K562 (cell line): ENCODE measurements around the gene MINDY3. TPM values are rescaled to one million over a fixed set of nuclear protein-coding genes. Genes with fewer than 3 reads are reported as not detected.

ENCODE experiments used
- CTBP1 ChIP-seq: fragments of 450-650 bp; IDR thresholded peaks from 2 replicates; pipeline ENCODE4 v1.6.1; 2016; ENCODE audit warnings: borderline replicate concordance
- ETV6 ChIP-seq, 3 experiments: fragments of 150-350 bp in 1 of 3; sonication (generic) in 1 of 3; formaldehyde crosslinking in 1 of 3; IDR thresholded peaks; 2 replicates each; pipeline versions ENCODE4 v1.6.1 to v1.8.0; 2014 to 2022; ENCODE audit warnings: borderline replicate concordance in 2 of 3, low read depth in 2 of 3, antibody characterized with exemption in 1 of 3, low read length in 1 of 3, mild to moderate bottlenecking in 1 of 3, missing genetic modification reagents in 1 of 3
- FOXJ2 ChIP-seq: fragments of 200-800 bp; sonication (Bioruptor generic); IDR thresholded peaks from 2 replicates; pipeline ENCODE4 v1.6.1; 2016; ENCODE audit warnings: missing genetic modification characterization, missing compliant biosample characterization
- JUND ChIP-seq, 2 experiments: IDR thresholded peaks; 2 replicates in 1 of 2; 3 replicates in 1 of 2; pipeline ENCODE4 v1.6.1; 2011; ENCODE audit warnings: borderline replicate concordance in 2 of 2, low read depth in 2 of 2, low read length in 2 of 2, improper control_type of control experiment in 1 of 2, missing biosample characterization in 1 of 2, missing genetic modification characterization in 1 of 2, missing genetic modification reagents in 1 of 2
- LEF1 ChIP-seq: fragments of 450-650 bp; IDR thresholded peaks from 2 replicates; pipeline ENCODE4 v1.6.1; 2016; ENCODE audit warnings: mild to moderate bottlenecking
- NFIC ChIP-seq: fragments of 450-650 bp; IDR thresholded peaks from 2 replicates; pipeline ENCODE4 v1.6.1; 2017; ENCODE audit warnings: mild to moderate bottlenecking, inconsistent platforms
- PML ChIP-seq: IDR thresholded peaks from 2 replicates; pipeline ENCODE4 v1.6.1; 2012; ENCODE audit warnings: low read length, inconsistent platforms
- POLR2H ChIP-seq: IDR thresholded peaks from 2 replicates; pipeline ENCODE4 v1.6.1; 2016; ENCODE audit warnings: missing genetic modification characterization, low read depth, mild to moderate bottlenecking, control low read depth, missing compliant biosample characterization, moderate library complexity
- SMARCA4 ChIP-seq: fragments of 450-650 bp; IDR thresholded peaks from 2 replicates; pipeline ENCODE4 v1.6.1; 2016
- SMARCE1 ChIP-seq: fragments of 450-650 bp; IDR thresholded peaks from 2 replicates; pipeline ENCODE4 v1.7.1; 2016; ENCODE audit warnings: mild to moderate bottlenecking
- ZBTB26 ChIP-seq: fragments of 450-650 bp; formaldehyde crosslinking; IDR thresholded peaks from 2 replicates; pipeline ENCODE4 v1.4.0; 2022; ENCODE audit warnings: missing genetic modification characterization
- polyA plus RNA-seq, 8 experiments: library from polyadenylated mRNA; depleted of rRNA in 4 of 8; stranded (reverse) in 5 of 8; unstranded in 3 of 8; fragments of >200 nt; fragmentation: Nextera tagmentation in 2 of 8; fragmentation: Illumina TruSeq in 1 of 8; extraction: Ambion mirVana in 2 of 8; extraction: Trizol in 1 of 8; gene quantifications; 2 replicates each; pipeline versions ENCODE4 v1.2.1 to v1.2.3, GENCODE V29; 2011 to 2014; ENCODE audit warnings: inconsistent platforms in 1 of 8, missing spikeins in 1 of 8
- total RNA-seq, 7 experiments: library from RNA; depleted of rRNA in 6 of 7; stranded (reverse); fragments of >200 nt in 6 of 7; fragmentation: Illumina TruSeq in 2 of 7; extraction: Trizol in 2 of 7; gene quantifications; 2 replicates each; pipeline versions ENCODE4 v1.2.1 to v1.2.3, GENCODE V29; 2011 to 2021; ENCODE audit warnings: low replicate concordance in 1 of 7
- TF ChIP-seq, protein P1 (sequence below): fragments of 450-650 bp; conservative IDR thresholded peaks from 2 replicates; pipeline ENCODE4 v1.6.1; 2016; ENCODE audit warnings: missing genetic modification characterization, low read depth, mild to moderate bottlenecking, control low read depth, missing compliant biosample characterization
- TF ChIP-seq, protein P2 (sequence below): sonication (generic); IDR thresholded peaks from 2 replicates; pipeline ENCODE4 v1.6.1; 2016

The MINDY3 gene
- total and polyA plus RNA-seq, 9 of the 15 experiments (the other 6 are each of a cell fraction or from before 2014, with no cell fraction given), result 14.0 to 35.9 (median 23.6) TPM

- TF ChIP-seq JUND (IDR thresholded peaks at IDR 0.05; ENCODE audit: borderline replicate concordance, low read depth, low read length), result no peak
- TF ChIP-seq JUND (tag; IDR thresholded peaks at IDR 0.05; ENCODE audit: borderline replicate concordance, low read depth, low read length), result 0 out of 3 replicates have a peak, but pooled peaks have one; percentile 16
- TF ChIP-seq SMARCA4, result 0 out of 2 replicates have a peak, but pooled peaks have one; percentile 71
- TF ChIP-seq SMARCE1, result peak; percentile 77
- TF ChIP-seq, protein P1, sequence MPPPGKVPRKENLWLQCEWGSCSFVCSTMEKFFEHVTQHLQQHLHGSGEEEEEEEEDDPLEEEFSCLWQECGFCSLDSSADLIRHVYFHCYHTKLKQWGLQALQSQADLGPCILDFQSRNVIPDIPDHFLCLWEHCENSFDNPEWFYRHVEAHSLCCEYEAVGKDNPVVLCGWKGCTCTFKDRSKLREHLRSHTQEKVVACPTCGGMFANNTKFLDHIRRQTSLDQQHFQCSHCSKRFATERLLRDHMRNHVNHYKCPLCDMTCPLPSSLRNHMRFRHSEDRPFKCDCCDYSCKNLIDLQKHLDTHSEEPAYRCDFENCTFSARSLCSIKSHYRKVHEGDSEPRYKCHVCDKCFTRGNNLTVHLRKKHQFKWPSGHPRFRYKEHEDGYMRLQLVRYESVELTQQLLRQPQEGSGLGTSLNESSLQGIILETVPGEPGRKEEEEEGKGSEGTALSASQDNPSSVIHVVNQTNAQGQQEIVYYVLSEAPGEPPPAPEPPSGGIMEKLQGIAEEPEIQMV (tag), result 0 out of 2 replicates have a peak, but pooled peaks have one; percentile 42
- TF ChIP-seq LEF1, result 0 out of 2 replicates have a peak, but pooled peaks have one; percentile 13
- peak; percentile 52; the same call in 1 of the 2 replicates for TF ChIP-seq CTBP1
- TF ChIP-seq ZBTB26 (CRISPR knock-in tag), result 0 out of 2 replicates have a peak, but pooled peaks have one; percentile 39
- TF ChIP-seq, protein P2, sequence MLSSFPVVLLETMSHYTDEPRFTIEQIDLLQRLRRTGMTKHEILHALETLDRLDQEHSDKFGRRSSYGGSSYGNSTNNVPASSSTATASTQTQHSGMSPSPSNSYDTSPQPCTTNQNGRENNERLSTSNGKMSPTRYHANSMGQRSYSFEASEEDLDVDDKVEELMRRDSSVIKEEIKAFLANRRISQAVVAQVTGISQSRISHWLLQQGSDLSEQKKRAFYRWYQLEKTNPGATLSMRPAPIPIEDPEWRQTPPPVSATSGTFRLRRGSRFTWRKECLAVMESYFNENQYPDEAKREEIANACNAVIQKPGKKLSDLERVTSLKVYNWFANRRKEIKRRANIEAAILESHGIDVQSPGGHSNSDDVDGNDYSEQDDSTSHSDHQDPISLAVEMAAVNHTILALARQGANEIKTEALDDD, result peak; percentile 79
- TF ChIP-seq NFIC, result peak; percentile 81
- TF ChIP-seq ETV6 (IDR thresholded peaks at IDR 0.05; ENCODE audit: borderline replicate concordance in 1 of 2, low read depth in 2 of 2, low read length in 1 of 2), result 0 out of 4 replicates have a peak, but pooled peaks of 1 of the 2 experiments have one; percentile 22
- no peak for TF ChIP-seq ETV6 (CRISPR knock-in tag; IDR thresholded peaks at IDR 0.05; ENCODE audit: borderline replicate concordance)
- peak; percentile 60 for TF ChIP-seq FOXJ2
- TF ChIP-seq POLR2H, result peak; percentile 39; the same call in 1 of the 2 replicates
- TF ChIP-seq PML, result no peak
These were observed 3.8 kb downstream of the MINDY3 start (continued) for GRCh38 chr10:15856328-15857015.
